HEK293 (cell line): ENCODE measurements around the gene KCNA1.

ENCODE experiments used
- CTCF ChIA-PET: fragments of 350-600 bp; formaldehyde crosslinking; extraction: SDS; loops from one replicate; lab custom pipeline; 2021; ENCODE audit warnings: antibody characterized with exemption; lab: Yijun Ruan, JAX
- POLR2A ChIA-PET: fragments of 300-600 bp; formaldehyde crosslinking; extraction: SDS; loops from one replicate; lab custom pipeline; 2020; ENCODE audit warnings: antibody characterized with exemption, inconsistent platforms; lab: Yijun Ruan, JAX
- H3K27ac ChIP-seq: fragments of 200-500 bp; sonication (Bioruptor generic); 2 replicates; pipeline ENCODE4 v1.5.1; 2014; ENCODE audit warnings: low read depth, low read length, control low read depth, inconsistent platforms; ENCODE audit errors: extremely low read depth
- H3K36me3 ChIP-seq, 2 experiments: fragments of 200-500 bp in 1 of 2; sonication (Bioruptor generic) in 1 of 2; 1 replicate in 1 of 2; 2 replicates in 1 of 2; pipeline ENCODE4 v1.5.1; 2014 to 2017; ENCODE audit warnings: inconsistent platforms in 2 of 2, low read length in 2 of 2; ENCODE audit not compliant: control insufficient read depth in 2 of 2, insufficient read depth in 1 of 2
- H3K4me1 ChIP-seq: fragments of 200-500 bp; sonication (Bioruptor generic); 2 replicates; pipeline ENCODE4 v1.5.1; 2014; ENCODE audit warnings: mild to moderate bottlenecking, low read length, inconsistent platforms; ENCODE audit not compliant: control insufficient read depth, insufficient read depth
- H3K4me3 ChIP-seq: 2 replicates; pipeline ENCODE4 v1.5.1; 2011; ENCODE audit warnings: low read depth, mild to moderate bottlenecking, control low read depth, low read length, moderate library complexity
- H3K9me3 ChIP-seq: fragments of 200-500 bp; sonication (Bioruptor generic); 2 replicates; pipeline ENCODE4 v1.5.1; 2014; ENCODE audit warnings: low read depth, low read length, inconsistent platforms; ENCODE audit not compliant: control insufficient read depth, insufficient read depth
- BCL11B ChIP-seq: fragments of 450-650 bp; formaldehyde crosslinking; IDR thresholded peaks from 2 replicates; pipeline ENCODE4 v1.5.1; 2016; ENCODE audit warnings: low read depth, missing biosample characterization, missing genetic modification characterization
- BCL6B ChIP-seq: fragments of 450-650 bp; formaldehyde crosslinking; IDR thresholded peaks from 2 replicates; pipeline ENCODE4 v1.5.1; 2017; ENCODE audit warnings: missing biosample characterization, missing genetic modification characterization
- GFI1B ChIP-seq: fragments of 450-650 bp; formaldehyde crosslinking; IDR thresholded peaks from 2 replicates; pipeline ENCODE4 v1.5.1; 2016; ENCODE audit warnings: missing biosample characterization, missing genetic modification characterization
- PBX3 ChIP-seq: sonication (generic); formaldehyde crosslinking; IDR thresholded peaks from 2 replicates; pipeline ENCODE4 v1.8.1; 2022; ENCODE audit warnings: mild to moderate bottlenecking, moderate library complexity, missing genetic modification reagents
- SETDB1 ChIP-seq: IDR thresholded peaks from one replicate; pipeline ENCODE4 v1.6.1; 2017; ENCODE audit warnings: mild to moderate bottlenecking, low read length, moderate library complexity, mixed read lengths; ENCODE audit not compliant: insufficient read length
- ZBTB10 ChIP-seq: fragments of 450-650 bp; formaldehyde crosslinking; IDR thresholded peaks from 2 replicates; pipeline ENCODE4 v1.5.1; 2016; ENCODE audit warnings: missing biosample characterization, missing genetic modification characterization
- ZNF175 ChIP-seq: fragments of 450-650 bp; formaldehyde crosslinking; IDR thresholded peaks from 2 replicates; pipeline ENCODE4 v1.5.1; 2016; ENCODE audit warnings: missing biosample characterization, missing genetic modification characterization
- ZNF223 ChIP-seq: fragments of 450-650 bp; formaldehyde crosslinking; IDR thresholded peaks from 2 replicates; pipeline ENCODE4 v1.5.1; 2016; ENCODE audit warnings: missing biosample characterization, missing genetic modification characterization
- ZNF350 ChIP-seq: fragments of 450-650 bp; formaldehyde crosslinking; IDR thresholded peaks from 2 replicates; pipeline ENCODE4 v1.5.0; 2017; ENCODE audit warnings: missing biosample characterization, mild to moderate bottlenecking, missing genetic modification characterization
- ZNF37A ChIP-seq: fragments of 450-650 bp; IDR thresholded peaks from 2 replicates; pipeline ENCODE4 v1.5.1; 2018; ENCODE audit warnings: missing biosample characterization, missing genetic modification characterization
- ZNF416 ChIP-seq: fragments of 450-650 bp; formaldehyde crosslinking; IDR thresholded peaks from 2 replicates; pipeline ENCODE4 v1.5.1; 2016; ENCODE audit warnings: missing biosample characterization, missing genetic modification characterization
- ZNF560 ChIP-seq: fragments of 450-650 bp; formaldehyde crosslinking; IDR thresholded peaks from 2 replicates; pipeline ENCODE4 v1.5.1; 2017; ENCODE audit warnings: missing biosample characterization, missing genetic modification characterization, borderline replicate concordance
- ZNF639 ChIP-seq: fragments of 450-650 bp; formaldehyde crosslinking; IDR thresholded peaks from 2 replicates; pipeline ENCODE4 v1.5.1; 2016; ENCODE audit warnings: missing biosample characterization, missing genetic modification characterization
- ZNF76 ChIP-seq: fragments of 450-650 bp; formaldehyde crosslinking; IDR thresholded peaks from 2 replicates; pipeline ENCODE4; 2016; ENCODE audit warnings: low read depth, missing biosample characterization, missing genetic modification characterization, borderline replicate concordance
- ZNF785 ChIP-seq: fragments of 450-650 bp; formaldehyde crosslinking; IDR thresholded peaks from 2 replicates; pipeline ENCODE4 v1.5.1; 2016; ENCODE audit warnings: missing biosample characterization, missing genetic modification characterization
- ZSCAN16 ChIP-seq: fragments of 450-650 bp; formaldehyde crosslinking; IDR thresholded peaks from 2 replicates; pipeline ENCODE4 v1.5.1; 2016; ENCODE audit warnings: missing biosample characterization, missing genetic modification characterization

The KCNA1 gene

GRCh38 chr12:4910502-4911315 is 1.0 kb downstream of the KCNA1 start:
- Histone ChIP-seq H3K4me3 (peak overlapping the region; percentile 38), H3K9me3 (no peaks in the 10 kb centered on the region), H3K27ac (no peak overlapping the region), H3K36me3 (no peaks in the 10 kb centered on the region), H3K4me1 (peaks cover 5% of the 10 kb centered on the region; the same call in 1 of the 2 replicates)
- ChIA-PET POLR2A (no interaction called here), CTCF (interaction anchor here (0.7 to 4.3 kb wide), 6 partner anchors 9 to 1149 kb away, joined by 3 to 34 read pairs (median 6); no protein-coding TSS in a partner anchor)
- TF ChIP-seq ZNF76 (tag by site-specific recombination) (no peak), BCL6B (no peak), ZNF37A (tag by site-specific recombination) (no peak), ZNF175 (tag by site-specific recombination) (no peak), ZNF785 (tag by site-specific recombination) (no peak)

GRCh38 chr12:4911316-4911994 is 1.8 kb downstream of the KCNA1 start:
- ChIA-PET POLR2A (no interaction called here), CTCF (interaction anchor here (1.8 kb wide), 1 partner anchor 85 kb away, joined by 5 read pairs; no protein-coding TSS in a partner anchor)
- no peak overlapping the region for H3K4me3 ChIP-seq

More at GRCh38 chr12:4911316-4911994, 1.8 kb downstream of the KCNA1 start:
- Histone ChIP-seq H3K36me3 (no peaks in the 10 kb centered on the region), H3K4me1 (peaks cover 5% of the 10 kb centered on the region; the same call in 1 of the 2 replicates)
- TF ChIP-seq ZNF223 (tag by site-specific recombination) = no peak
- no peak for TF ChIP-seq ZNF560 (tag by site-specific recombination)
- no peak for TF ChIP-seq ZNF639 (tag by site-specific recombination)
- TF ChIP-seq GFI1B (tag by site-specific recombination) = no peak
- TF ChIP-seq SETDB1 = no peak
- no peak for TF ChIP-seq ZSCAN16 (tag by site-specific recombination)
- TF ChIP-seq BCL11B (tag by site-specific recombination) = no peak
- no peak for TF ChIP-seq ZNF350 (tag by site-specific recombination)
- TF ChIP-seq ZNF416 (tag by site-specific recombination) = no peak
- no peak for TF ChIP-seq ZNF37A (tag by site-specific recombination)
- no peak for TF ChIP-seq ZBTB10 (tag by site-specific recombination)
- TF ChIP-seq PBX3 = no peak
- TF ChIP-seq, all 188 proteins: peak for 0
- Histone ChIP-seq H3K27ac (no peak overlapping the region), H3K9me3 (no peaks in the 10 kb centered on the region)
